Activated CD4-positive, alpha-beta memory T cell treated with anti-CD3 and anti-CD28 coated beads, Interleukin-2, amount 10 ng/mL, durations not matched to agents 7 days and 5 days (primary cell): ENCODE measurements around the gene METTL21C. TPM values are rescaled to one million over a fixed set of nuclear protein-coding genes. Genes with fewer than 3 reads are reported as not detected.

Source experiments
- CTCF ChIA-PET: fragments of 350-600 bp; sonication (Branson Sonifier 250); formaldehyde crosslinking; loops from one replicate; lab custom pipeline; 2021; ENCODE audit warnings: antibody characterized with exemption, inconsistent platforms; lab: Charles Lee
- POLR2A ChIA-PET: fragments of 350-600 bp; sonication (Branson Sonifier 250); formaldehyde crosslinking; loops from one replicate; lab custom pipeline; 2021; ENCODE audit warnings: antibody characterized with exemption; lab: Charles Lee
- DNase-seq: peaks from one replicate; pipeline ENCODE4 v3.0.0-alpha.2; 2020
- H3K27ac Mint-ChIP-seq: one replicate; pipeline ENCODE4 v1.8.0; 2021; ENCODE audit warnings: mild to moderate bottlenecking, mixed read lengths
- H3K27me3 Mint-ChIP-seq: one replicate; pipeline ENCODE4 v1.8.0; 2021; ENCODE audit warnings: mixed read lengths
- H3K36me3 Mint-ChIP-seq: one replicate; pipeline ENCODE4 v1.8.0; 2021; ENCODE audit warnings: low read depth, mixed read lengths
- H3K4me1 Mint-ChIP-seq: one replicate; pipeline ENCODE4 v1.8.0; 2021; ENCODE audit warnings: mixed read lengths
- H3K4me3 Mint-ChIP-seq: one replicate; pipeline ENCODE4 v1.8.0; 2021; ENCODE audit warnings: mild to moderate bottlenecking, mixed read lengths
- H3K9me3 Mint-ChIP-seq: one replicate; pipeline ENCODE4 v1.8.0; 2021; ENCODE audit warnings: mixed read lengths
- total RNA-seq, 2 experiments: library from RNA; stranded (reverse); gene quantifications; one replicate each; pipeline ENCODE4 v1.2.3, GENCODE V29; 2021

METTL21C gene
- total RNA-seq, 2 experiments from 2014 or later: not detected

DNA sequence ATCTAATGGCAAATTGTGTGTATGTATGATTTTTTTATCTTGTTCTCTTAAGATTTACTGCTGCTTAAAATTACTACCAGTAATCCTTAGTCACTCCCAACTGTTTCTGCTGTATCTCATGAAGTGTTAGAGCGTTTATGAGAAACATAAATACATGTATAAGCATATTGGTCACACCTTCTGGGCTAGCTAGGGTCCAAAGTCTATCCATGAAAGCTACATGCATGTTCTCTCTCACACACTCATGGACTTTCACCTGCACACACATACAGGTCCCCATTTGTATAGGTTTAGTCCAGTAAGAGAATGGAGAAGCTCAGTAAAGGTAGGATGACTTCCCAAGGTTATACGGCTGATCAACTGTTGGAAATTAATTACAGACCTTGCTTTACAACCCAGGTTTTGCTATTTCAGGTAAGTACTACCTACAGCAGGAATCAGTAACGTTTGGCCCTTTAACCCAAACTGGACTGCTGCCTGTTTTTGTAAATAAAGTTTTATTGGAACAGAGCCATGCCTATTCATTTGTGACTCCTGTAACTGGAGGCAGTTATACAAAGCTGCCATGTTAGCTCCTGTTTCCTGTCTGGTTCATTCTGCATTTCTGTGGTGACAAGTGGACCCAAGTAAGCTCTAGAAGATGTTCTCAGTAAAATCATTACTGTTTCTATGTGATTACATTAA lies 15.3 kb downstream of the METTL21C start:
- Mint-ChIP-seq H3K4me3 (no peak overlapping the region), H3K27me3 (no peaks in the 10 kb centered on the region), H3K27ac (no peak overlapping the region), H3K4me1 (peaks cover 29% of the 10 kb centered on the region), H3K36me3 (peaks cover 49% of the 10 kb centered on the region), H3K9me3 (no peaks in the 10 kb centered on the region)
- DNase-seq: no peak
- ChIA-PET POLR2A (interaction anchor here (1.4 to 3.3 kb wide), 3 partner anchors 9 to 167 kb away, joined by 3 to 9 read pairs (median 5); partner anchors contain the start of gene TPP2), CTCF (interaction anchor here (1.3 kb wide), 1 partner anchor 87 kb away, joined by 3 read pairs; no protein-coding TSS in a partner anchor)

DNA sequence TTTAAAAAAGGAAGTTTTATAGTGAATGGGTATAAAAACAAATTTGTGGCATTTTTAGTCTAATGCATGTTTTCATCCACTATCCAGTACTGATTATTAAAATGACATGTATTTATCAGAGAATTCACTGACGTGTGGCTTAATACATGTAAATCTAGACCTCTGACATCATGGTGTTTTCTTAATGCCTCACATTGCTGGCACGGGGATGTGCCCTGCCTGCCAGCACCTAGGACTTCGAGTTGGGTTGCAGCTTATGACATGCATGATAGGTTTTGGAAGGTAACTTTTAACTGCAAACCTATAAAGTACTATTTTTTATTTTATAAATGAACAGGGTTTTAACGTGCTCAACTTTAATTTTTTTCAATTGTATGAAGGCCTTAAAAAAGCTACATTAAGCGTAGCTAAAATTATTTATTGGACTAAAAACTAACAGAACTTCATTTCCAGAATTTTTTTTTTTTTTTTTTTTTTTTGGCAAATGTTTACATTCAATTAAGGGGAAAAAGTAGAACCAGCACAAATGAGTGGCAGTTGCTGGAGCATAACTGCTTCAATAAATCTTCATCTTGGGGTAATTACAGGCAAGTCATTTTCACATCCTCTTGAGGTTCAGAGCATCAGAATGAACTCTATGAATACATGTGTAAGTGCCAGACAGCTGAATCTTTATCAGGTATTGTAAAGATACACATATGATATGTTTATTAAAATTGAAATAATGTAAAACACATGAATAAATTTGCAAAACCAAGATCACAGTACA lies 16.3 kb downstream of the METTL21C start:
- peaks cover 29% of the 10 kb centered on the region for H3K4me1 Mint-ChIP-seq
- H3K27me3 Mint-ChIP-seq: no peaks in the 10 kb centered on the region
- no peak overlapping the region for H3K27ac Mint-ChIP-seq
- no peaks in the 10 kb centered on the region for H3K9me3 Mint-ChIP-seq
- peaks cover 55% of the 10 kb centered on the region for H3K36me3 Mint-ChIP-seq
- ChIA-PET CTCF (interaction anchor here (0.7 kb wide), 1 partner anchor 18 kb away, joined by 7 read pairs; no protein-coding TSS in a partner anchor), POLR2A (interaction anchor here (1.8 to 3.3 kb wide), 2 partner anchors 10 to 81 kb away, joined by 5 to 9 read pairs; partner anchors contain the start of gene TPP2)
- no peak overlapping the region for H3K4me3 Mint-ChIP-seq
- DNase-seq: no peak

DNA sequence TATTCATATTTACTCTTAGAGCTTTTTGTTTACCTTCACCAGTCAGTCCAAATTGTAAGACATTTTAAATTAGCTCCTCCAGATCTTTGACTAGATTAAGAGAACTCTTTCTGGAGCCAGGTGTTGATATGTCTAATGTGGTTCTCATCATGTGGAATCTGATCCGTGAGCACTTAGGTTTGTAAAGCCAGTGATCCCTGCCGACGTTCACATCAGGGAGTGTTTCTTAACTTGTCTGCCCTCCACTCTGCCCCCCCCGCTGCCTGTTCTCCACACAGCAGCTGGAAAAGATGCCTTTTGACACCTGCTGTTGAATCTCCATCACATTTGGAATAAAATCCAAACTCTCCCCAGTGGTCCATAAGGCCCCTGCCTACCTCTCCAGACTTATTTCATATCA lies 17.7 kb downstream of the METTL21C start:
- Mint-ChIP-seq H3K36me3 (peaks cover 60% of the 10 kb centered on the region), H3K27me3 (no peaks in the 10 kb centered on the region), H3K27ac (no peak overlapping the region), H3K4me1 (peaks cover 20% of the 10 kb centered on the region), H3K9me3 (no peaks in the 10 kb centered on the region), H3K4me3 (no peak overlapping the region)
- ChIA-PET POLR2A (interaction anchor here (1.7 kb wide), 1 partner anchor 80 kb away, joined by 6 read pairs; the partner anchor contains the start of gene TPP2), CTCF (no interaction called here)
- DNase-seq: no peak

DNA sequence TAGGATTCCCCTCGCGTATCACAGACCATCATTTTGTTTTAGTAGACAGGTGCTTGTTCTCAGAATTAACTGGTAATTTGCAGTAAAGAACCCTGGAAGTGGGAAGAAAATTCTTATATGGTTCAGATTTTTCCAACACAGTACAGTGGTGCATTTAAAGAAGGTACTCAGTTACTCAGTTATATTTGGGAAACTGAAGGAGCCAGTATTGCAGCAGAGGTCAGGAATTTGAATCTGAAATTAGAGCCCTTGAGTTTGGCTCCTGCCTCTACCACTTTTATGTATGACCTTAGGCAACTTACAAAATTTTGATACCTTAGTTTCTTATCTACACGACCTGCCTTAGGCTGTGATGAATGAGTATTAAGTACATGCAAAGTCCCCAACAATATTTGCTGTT lies 19.7 kb downstream of the METTL21C start:
- Mint-ChIP-seq H3K27me3 (no peaks in the 10 kb centered on the region), H3K4me1 (peaks cover 6% of the 10 kb centered on the region), H3K9me3 (peaks cover 3% of the 10 kb centered on the region), H3K4me3 (no peak overlapping the region), H3K36me3 (peaks cover 68% of the 10 kb centered on the region), H3K27ac (no peak overlapping the region)
- ChIA-PET CTCF (interaction anchor here (0.9 to 1.8 kb wide), 2 partner anchors 17 to 84 kb away, joined by 3 to 4 read pairs; no protein-coding TSS in a partner anchor), POLR2A (no interaction called here)
- DNase-seq: no peak

DNA sequence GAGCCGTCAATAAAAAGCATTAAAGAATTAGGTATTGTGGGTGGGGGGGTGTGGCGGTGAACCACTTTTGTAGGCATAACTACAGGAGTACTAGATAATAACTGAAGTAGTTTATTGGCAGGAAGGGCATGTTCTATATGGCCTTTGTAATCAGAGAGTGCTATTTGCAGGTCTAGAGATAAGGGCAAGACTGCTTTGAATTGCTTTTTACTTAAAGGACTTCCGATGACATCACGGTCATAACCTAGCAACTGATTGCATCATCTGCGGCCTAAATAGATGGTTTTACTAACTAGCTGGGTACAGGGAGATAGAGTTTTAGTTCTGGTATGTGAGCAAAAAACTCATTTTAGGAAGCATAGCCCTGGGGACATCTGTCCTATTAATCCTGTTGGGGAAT lies 24.7 kb downstream of the METTL21C start:
- Mint-ChIP-seq H3K27ac (no peak overlapping the region), H3K27me3 (no peaks in the 10 kb centered on the region), H3K4me3 (no peak overlapping the region), H3K9me3 (peaks cover 11% of the 10 kb centered on the region), H3K4me1 (no peaks in the 10 kb centered on the region), H3K36me3 (peaks cover 78% of the 10 kb centered on the region)
- no peak for DNase-seq
- ChIA-PET POLR2A (no interaction called here), CTCF (no interaction called here)

DNA sequence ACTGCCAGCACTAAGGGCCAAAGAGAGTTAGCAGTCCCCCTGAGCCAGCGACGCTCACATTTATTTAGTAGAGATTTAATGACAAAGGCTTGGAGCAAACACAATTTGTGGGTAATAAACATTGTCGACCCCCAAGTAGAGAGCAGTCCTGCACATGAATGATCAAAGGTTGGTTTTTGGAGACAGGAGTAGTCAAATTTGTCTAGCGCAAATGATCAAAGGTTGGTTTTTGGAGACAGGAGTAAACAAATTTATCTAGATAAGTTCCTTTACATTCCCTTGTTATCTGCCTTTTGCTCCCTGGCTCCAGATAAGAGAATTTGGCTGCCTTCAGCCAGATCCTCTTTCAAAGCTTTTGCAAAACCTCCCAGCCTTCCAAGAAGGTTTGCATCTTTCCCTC lies 26.9 kb downstream of the METTL21C start:
- H3K4me1 Mint-ChIP-seq: no peaks in the 10 kb centered on the region
- H3K9me3 Mint-ChIP-seq: peaks cover 11% of the 10 kb centered on the region
- H3K36me3 Mint-ChIP-seq: peaks cover 75% of the 10 kb centered on the region
- no peak overlapping the region for H3K27ac Mint-ChIP-seq
- no peak for DNase-seq
- POLR2A ChIA-PET: interaction anchor here (1.2 kb wide), 1 partner anchor 106 kb away, joined by 3 read pairs; the partner anchor contains the start of gene TEX30
- no peaks in the 10 kb centered on the region for H3K27me3 Mint-ChIP-seq
- CTCF ChIA-PET: no interaction called here
- no peak overlapping the region for H3K4me3 Mint-ChIP-seq

DNA sequence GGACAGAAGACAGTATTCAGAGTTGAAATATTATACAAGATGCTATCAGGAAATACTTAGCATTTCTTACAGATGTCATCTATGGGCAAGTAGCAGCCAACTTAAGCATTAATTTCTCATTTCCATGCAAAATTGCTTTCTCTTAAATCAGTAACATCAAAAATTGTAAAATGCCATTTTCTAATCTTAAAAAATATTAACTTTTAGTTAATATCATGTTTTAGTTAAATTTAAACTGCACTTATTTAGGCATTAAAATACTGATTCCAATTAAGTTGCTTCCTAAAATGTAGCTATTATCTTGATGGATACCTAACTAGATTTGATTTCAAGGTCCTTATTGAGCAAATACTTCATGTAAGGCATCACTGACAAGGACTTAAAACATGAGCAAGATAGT lies 27.8 kb downstream of the METTL21C start:
- Mint-ChIP-seq H3K4me3 (no peak overlapping the region), H3K27ac (no peak overlapping the region), H3K27me3 (no peaks in the 10 kb centered on the region), H3K4me1 (no peaks in the 10 kb centered on the region), H3K9me3 (peaks cover 11% of the 10 kb centered on the region), H3K36me3 (peaks cover 80% of the 10 kb centered on the region)
- POLR2A ChIA-PET: interaction anchor here (1.2 kb wide), 1 partner anchor 107 kb away, joined by 3 read pairs; the partner anchor contains the start of gene TEX30
- no peak for DNase-seq
- CTCF ChIA-PET: interaction anchor here (0.7 kb wide), 1 partner anchor 75 kb away, joined by 3 read pairs; no protein-coding TSS in a partner anchor

DNA sequence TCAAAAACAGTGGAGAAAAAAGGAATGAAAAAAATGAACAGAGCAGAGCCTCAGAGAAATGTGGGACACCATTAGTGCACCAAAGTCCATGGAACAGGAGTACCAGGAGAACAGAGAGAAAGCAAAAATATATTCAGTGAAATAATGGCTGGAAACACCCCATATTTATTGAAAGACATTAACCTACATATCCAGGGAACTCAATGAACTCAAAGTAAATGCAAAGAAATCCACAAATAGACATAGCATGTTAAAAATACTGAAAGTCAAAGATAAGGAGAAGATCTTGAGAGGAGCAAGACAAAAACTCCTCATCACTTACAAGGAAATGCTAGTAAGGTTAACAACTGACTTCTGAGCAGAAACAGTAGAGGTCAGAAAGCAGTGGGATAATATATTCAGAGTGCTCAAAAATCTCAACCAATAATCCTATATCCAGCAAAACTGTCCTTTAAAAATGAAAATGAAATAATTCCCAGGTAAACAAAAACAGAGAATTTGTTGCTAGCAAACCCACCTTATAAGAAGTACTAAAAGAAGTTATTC lies 35.6 kb downstream of the METTL21C start:
- H3K9me3 Mint-ChIP-seq: no peaks in the 10 kb centered on the region
- H3K4me3 Mint-ChIP-seq: no peak overlapping the region
- H3K4me1 Mint-ChIP-seq: no peaks in the 10 kb centered on the region
- ChIA-PET POLR2A (no interaction called here), CTCF (interaction anchor here (0.6 to 1.3 kb wide), 2 partner anchors 32 to 187 kb away, joined by 3 read pairs; partner anchors contain the start of gene ERCC5)
- peaks cover 52% of the 10 kb centered on the region for H3K36me3 Mint-ChIP-seq
- H3K27me3 Mint-ChIP-seq: no peaks in the 10 kb centered on the region
- no peak for DNase-seq
- H3K27ac Mint-ChIP-seq: no peak overlapping the region

DNA sequence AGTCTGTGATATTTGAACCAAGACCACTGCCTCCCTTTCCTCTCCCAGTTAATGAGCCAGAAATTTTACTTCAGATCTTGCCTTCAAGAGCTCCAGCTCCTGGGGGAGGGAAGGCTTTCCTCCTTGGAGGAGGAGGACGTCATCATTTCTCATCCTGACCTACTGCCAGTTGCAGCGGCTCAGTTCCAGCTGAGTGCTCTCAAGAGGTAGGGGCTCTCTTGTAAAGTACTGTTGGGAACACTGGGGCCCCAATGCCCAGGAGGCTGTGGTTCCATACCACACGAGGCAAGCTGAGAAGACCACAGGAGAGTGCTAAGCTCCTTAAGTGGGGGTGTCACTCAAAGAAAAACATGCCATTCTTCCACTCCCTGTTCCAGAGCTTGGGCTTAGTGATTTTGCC lies 36.2 kb downstream of the METTL21C start:
- POLR2A ChIA-PET: interaction anchor here (1.1 kb wide), 1 partner anchor 188 kb away, joined by 3 read pairs; no protein-coding TSS in a partner anchor
- H3K27me3 Mint-ChIP-seq: no peaks in the 10 kb centered on the region

DNA sequence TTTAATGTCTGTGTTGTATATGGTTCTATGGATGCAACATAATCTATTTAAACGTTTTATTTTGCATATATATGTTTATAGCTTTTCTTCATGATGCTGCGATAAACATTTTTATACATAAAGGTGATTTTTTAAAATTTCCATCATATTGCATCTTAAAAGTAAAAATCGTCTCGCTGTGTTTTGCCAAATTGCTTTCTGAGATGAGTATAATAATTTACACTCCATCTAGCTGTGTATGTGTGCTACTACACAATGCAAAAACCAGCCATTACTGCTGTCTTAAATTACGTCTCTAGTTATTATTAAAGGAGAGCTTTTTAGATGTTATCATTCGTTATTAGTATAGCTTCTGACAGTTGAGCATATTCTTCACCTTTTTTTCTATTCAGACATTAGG lies 37.2 kb downstream of the METTL21C start:
- H3K27me3 Mint-ChIP-seq: no peaks in the 10 kb centered on the region
- no peak overlapping the region for H3K27ac Mint-ChIP-seq
- no peak for DNase-seq
- no peaks in the 10 kb centered on the region for H3K4me1 Mint-ChIP-seq
- no peaks in the 10 kb centered on the region for H3K9me3 Mint-ChIP-seq
- POLR2A ChIA-PET: interaction anchor here (1.1 kb wide), 1 partner anchor 189 kb away, joined by 3 read pairs; no protein-coding TSS in a partner anchor
- peaks cover 48% of the 10 kb centered on the region for H3K36me3 Mint-ChIP-seq
- CTCF ChIA-PET: interaction anchor here (1.0 to 1.7 kb wide), 3 partner anchors 17 to 143 kb away, joined by 3 to 6 read pairs (median 4); no protein-coding TSS in a partner anchor
- no peak overlapping the region for H3K4me3 Mint-ChIP-seq

More for the DNA sequence above, 36.2 kb downstream of the METTL21C start:
- no peaks in the 10 kb centered on the region for H3K9me3 Mint-ChIP-seq
- DNase-seq: no peak
- no peak overlapping the region for H3K27ac Mint-ChIP-seq
- no peak overlapping the region for H3K4me3 Mint-ChIP-seq
- H3K36me3 Mint-ChIP-seq: peaks cover 46% of the 10 kb centered on the region
- CTCF ChIA-PET: interaction anchor here (0.6 to 1.5 kb wide), 2 partner anchors 31 to 142 kb away, joined by 3 to 4 read pairs; no protein-coding TSS in a partner anchor
- H3K4me1 Mint-ChIP-seq: no peaks in the 10 kb centered on the region

DNA sequence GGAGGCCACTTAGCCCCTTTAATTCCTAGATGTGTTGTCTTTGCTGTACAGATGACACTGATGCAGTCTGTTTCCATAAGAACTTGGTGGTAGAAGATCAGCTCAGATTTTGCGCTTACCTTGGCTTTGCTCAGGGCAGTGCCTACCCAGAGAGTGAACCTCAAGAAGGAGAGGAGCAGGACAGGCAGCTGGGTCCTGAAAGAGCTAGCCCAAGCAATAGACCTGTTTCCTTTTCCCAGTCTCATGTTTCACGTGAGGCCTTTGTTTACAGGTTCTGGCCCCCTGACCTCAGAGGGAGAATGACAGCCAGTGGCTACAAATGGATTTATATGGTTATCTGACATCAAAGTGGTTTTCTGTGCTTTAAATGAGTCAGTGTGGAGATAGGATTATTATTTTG lies 40.1 kb downstream of the METTL21C start:
- DNase-seq: no peak
- peaks cover 40% of the 10 kb centered on the region for H3K36me3 Mint-ChIP-seq
- H3K4me1 Mint-ChIP-seq: peaks cover 6% of the 10 kb centered on the region
- H3K27ac Mint-ChIP-seq: no peak overlapping the region
- CTCF ChIA-PET: interaction anchor here (1.9 kb wide), 1 partner anchor 145 kb away, joined by 5 read pairs; no protein-coding TSS in a partner anchor
- no peaks in the 10 kb centered on the region for H3K9me3 Mint-ChIP-seq
- POLR2A ChIA-PET: interaction anchor here (1.9 kb wide), 1 partner anchor 59 kb away, joined by 8 read pairs; no protein-coding TSS in a partner anchor
- H3K27me3 Mint-ChIP-seq: no peaks in the 10 kb centered on the region
- H3K4me3 Mint-ChIP-seq: no peak overlapping the region

DNA sequence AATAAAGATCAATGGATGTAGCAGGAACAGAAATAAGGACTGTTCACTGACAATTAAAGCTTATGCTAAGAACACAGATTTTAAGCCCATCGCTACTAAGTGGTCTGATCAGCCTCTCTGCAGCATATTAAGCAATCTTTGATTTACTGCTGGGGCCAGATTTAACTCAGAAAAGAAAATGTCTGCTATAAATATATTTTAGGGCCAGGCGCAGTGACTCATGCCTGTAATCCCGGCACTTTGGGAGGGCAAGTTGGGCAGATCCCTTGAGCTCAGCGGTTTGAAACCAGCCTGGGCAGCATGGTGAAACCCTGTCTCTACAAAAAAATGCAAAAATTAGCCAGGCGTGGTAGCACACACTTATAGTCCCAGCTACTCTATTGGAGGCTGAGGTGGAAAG lies 43.0 kb downstream of the METTL21C start:
- H3K4me1 Mint-ChIP-seq: peaks cover 6% of the 10 kb centered on the region
- peaks cover 42% of the 10 kb centered on the region for H3K36me3 Mint-ChIP-seq
- ChIA-PET CTCF (interaction anchor here (0.7 to 1.8 kb wide), 3 partner anchors 12 to 146 kb away, joined by 3 to 8 read pairs (median 4); no protein-coding TSS in a partner anchor), POLR2A (interaction anchor here (0.6 to 2.4 kb wide), 4 partner anchors 9 to 194 kb away, joined by 3 to 9 read pairs (median 4); partner anchors contain the start of gene ERCC5)
- no peak for DNase-seq
- no peaks in the 10 kb centered on the region for H3K9me3 Mint-ChIP-seq
- no peak overlapping the region for H3K27ac Mint-ChIP-seq
- H3K27me3 Mint-ChIP-seq: no peaks in the 10 kb centered on the region
- no peak overlapping the region for H3K4me3 Mint-ChIP-seq
